ENCODE data around the gene ASNSD1. TPM values are rescaled to one million over a fixed set of nuclear protein-coding genes. Genes with fewer than 3 reads are reported as not detected.

Gene ASNSD1
- total RNA-seq, 1 experiment from 2014 or later, result 48.5 TPM

- H2AFZ ChIP-seq (ENCODE audit: low read length), result peak overlapping the region; percentile 64
- TF ChIP-seq CTCF (conservative IDR thresholded peaks at IDR 0.05), result no peak
Measured at GRCh38 chr2:189641002-189641401, 20.3 kb upstream of the ASNSD1 start.

More at GRCh38 chr2:189641002-189641401, 20.3 kb upstream of the ASNSD1 start:
- Histone ChIP-seq H3K9ac (ENCODE audit: extremely low read depth, insufficient read length, low read length) (no peak overlapping the region), H2BK15ac (ENCODE audit: low read depth, low read length) (no peak overlapping the region), H4K8ac (replicated peaks; ENCODE audit: insufficient read length, low read depth, low read length) (no peak overlapping the region), H3K18ac (ENCODE audit: insufficient read length, low read depth, low read length) (no peak overlapping the region), H3T11ph (ENCODE audit: low read length) (no peak overlapping the region), H4K91ac (ENCODE audit: insufficient read length, low read depth, low read length) (no peak overlapping the region), H4K20me1 (ENCODE audit: control insufficient read depth, insufficient read depth, insufficient read length) (no peaks in the 10 kb centered on the region), H3K27me3 (ENCODE audit: insufficient read depth, low read length) (no peaks in the 10 kb centered on the region), H3K23ac (ENCODE audit: insufficient read length, low read depth, low read length) (no peak overlapping the region), H2BK12ac (ENCODE audit: insufficient read length, low read depth, low read length) (no peak overlapping the region), H2BK5ac (ENCODE audit: insufficient read length, low read length) (no peak overlapping the region), H2BK120ac (ENCODE audit: low read depth, low read length, poor library complexity, severe bottlenecking) (no peak overlapping the region), H3K79me1 (ENCODE audit: insufficient read depth, low read depth, low read length, poor library complexity, severe bottlenecking) (no peaks in the 10 kb centered on the region), H3K23me2 (ENCODE audit: insufficient read length, low read depth, low read length, poor library complexity, severe bottlenecking) (no peaks in the 10 kb centered on the region), H3K14ac (ENCODE audit: insufficient read depth, low read length) (no peak overlapping the region), H3K27ac (ENCODE audit: insufficient read length, low read depth, low read length) (no peak overlapping the region), H3K4ac (ENCODE audit: low read depth, low read length) (no peak overlapping the region), H2AK5ac (ENCODE audit: insufficient read length, low read length) (no peak overlapping the region), H3K4me2 (ENCODE audit: insufficient read depth, insufficient read length, low read length) (no peak overlapping the region), H3K79me2 (ENCODE audit: insufficient read depth, low read length) (no peaks in the 10 kb centered on the region), H4K5ac (ENCODE audit: insufficient read length, low read depth, low read length) (no peak overlapping the region), H3K9me3 (ENCODE audit: control insufficient read depth, low read depth, low read length) (no peaks in the 10 kb centered on the region), H3K4me1 (ENCODE audit: insufficient read depth, low read length) (peaks cover 4% of the 10 kb centered on the region; the same call in 1 of the 2 replicates), H3K56ac (ENCODE audit: insufficient read length, low read depth, low read length) (no peak overlapping the region), H2BK20ac (ENCODE audit: low read depth, low read length, poor library complexity, severe bottlenecking) (no peak overlapping the region)
- Mint-ChIP-seq H3K27me3 (ENCODE audit: low read depth) (no peaks in the 10 kb centered on the region), H3K9me3 (no peaks in the 10 kb centered on the region), H3K4me3 (no peak overlapping the region), H3K36me3 (ENCODE audit: insufficient read depth in 1 of 3, low read depth in 3 of 3) (no peaks in the 10 kb centered on the region), H3K4me1 (peaks cover 10% of the 10 kb centered on the region in 2 experiments), H3K27ac (peak overlapping the region in 1 of 3 experiments; percentile 84; a peak in 2 of 7 replicates)
- no CpG with 5 or more reads among the region's 1 CpG for WGBS (ENCODE audit: extremely low coverage, insufficient read length, low lambda C conversion rate)
- DNase-seq, result no peak

All from H9 (cell line).